ENCODE measurements around the gene ARID1B. TPM values are rescaled to one million over a fixed set of nuclear protein-coding genes. Genes with fewer than 3 reads are reported as not detected.

Gene ARID1B
- total RNA-seq, 4 donors from 2014 or later: 87.1 to 194 (median 115) TPM

DNA sequence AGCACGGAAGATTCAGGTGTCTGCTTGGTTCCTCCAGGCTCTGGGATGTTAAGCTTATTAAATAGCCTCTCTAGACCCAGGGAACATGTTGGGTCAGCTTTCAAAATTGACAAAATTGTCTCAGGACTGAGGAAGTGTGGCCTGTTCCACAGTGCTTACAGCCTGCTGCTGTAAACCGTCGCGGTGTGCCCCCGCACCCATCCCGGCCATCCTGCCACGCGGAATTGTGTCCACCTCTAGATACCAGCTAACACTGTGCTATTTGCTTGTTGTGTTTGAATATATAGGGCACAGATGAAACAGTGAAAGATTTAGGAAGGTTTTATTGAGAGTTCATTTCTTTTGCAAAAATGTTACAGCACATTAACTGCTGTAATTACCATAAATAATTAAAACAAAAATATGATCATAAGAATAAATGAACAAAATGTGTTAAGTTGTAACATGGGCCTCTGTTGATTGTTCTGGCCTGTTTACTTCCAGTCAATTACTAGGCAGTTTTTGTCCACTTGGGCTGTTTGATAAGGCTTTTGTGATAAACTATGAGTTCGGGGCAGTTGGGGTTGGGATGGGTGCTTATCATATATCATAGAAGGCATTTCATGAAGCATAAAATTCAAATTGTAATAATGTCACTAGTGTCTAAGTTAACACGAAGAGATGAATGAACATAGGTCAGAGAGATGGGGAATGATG, 77.4 kb downstream of the ARID1B start:
- DNase-seq: no peak
- H3K27ac ChIP-seq: no peak overlapping the region
- H3K4me3 ChIP-seq: no peak overlapping the region
- no peaks in the 10 kb centered on the region for H3K36me3 ChIP-seq
- intact Hi-C loops (cut with DNase I; ENCODE audit: low total_unique reads) (no loop called here), in situ Hi-C loops (cut with MboI; ENCODE audit: low pct_ligation_motif_present in 1 of 4, low pct_unique_long_range_greater_than_20kb in 1 of 4, low sequenced_read_pairs in 3 of 4) (no loop called here)
- 94 to 98% methylated on average over 5 to 10 of the region's 10 CpGs for WGBS, 2 donors (ENCODE audit: low coverage in 1 of 2)
- no peaks in the 10 kb centered on the region for H3K27me3 ChIP-seq
- peaks cover 9 to 38% (median 23%) of the 10 kb centered on the region in 4 donors for H3K4me1 ChIP-seq
- TF ChIP-seq, protein P1, sequence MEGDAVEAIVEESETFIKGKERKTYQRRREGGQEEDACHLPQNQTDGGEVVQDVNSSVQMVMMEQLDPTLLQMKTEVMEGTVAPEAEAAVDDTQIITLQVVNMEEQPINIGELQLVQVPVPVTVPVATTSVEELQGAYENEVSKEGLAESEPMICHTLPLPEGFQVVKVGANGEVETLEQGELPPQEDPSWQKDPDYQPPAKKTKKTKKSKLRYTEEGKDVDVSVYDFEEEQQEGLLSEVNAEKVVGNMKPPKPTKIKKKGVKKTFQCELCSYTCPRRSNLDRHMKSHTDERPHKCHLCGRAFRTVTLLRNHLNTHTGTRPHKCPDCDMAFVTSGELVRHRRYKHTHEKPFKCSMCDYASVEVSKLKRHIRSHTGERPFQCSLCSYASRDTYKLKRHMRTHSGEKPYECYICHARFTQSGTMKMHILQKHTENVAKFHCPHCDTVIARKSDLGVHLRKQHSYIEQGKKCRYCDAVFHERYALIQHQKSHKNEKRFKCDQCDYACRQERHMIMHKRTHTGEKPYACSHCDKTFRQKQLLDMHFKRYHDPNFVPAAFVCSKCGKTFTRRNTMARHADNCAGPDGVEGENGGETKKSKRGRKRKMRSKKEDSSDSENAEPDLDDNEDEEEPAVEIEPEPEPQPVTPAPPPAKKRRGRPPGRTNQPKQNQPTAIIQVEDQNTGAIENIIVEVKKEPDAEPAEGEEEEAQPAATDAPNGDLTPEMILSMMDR (IDR thresholded peaks at IDR 0.05): no peak
- TF ChIP-seq POLR2A (IDR thresholded peaks at IDR 0.05): no peak
- TF ChIP-seq POLR2AphosphoS5 (IDR thresholded peaks at IDR 0.05): no peak
- TF ChIP-seq EP300 (IDR thresholded peaks at IDR 0.05; ENCODE audit: low read depth): no peak
- H3K9me3 ChIP-seq: no peaks in the 10 kb centered on the region

GRCh38 chr6:156857573-156857972, 80.4 kb downstream of the ARID1B start:
- no peaks in the 10 kb centered on the region for H3K36me3 ChIP-seq
- H3K4me1 ChIP-seq: peaks cover 0 to 10% (median 7%) of the 10 kb centered on the region in 4 donors
- in situ Hi-C loops (cut with MboI; ENCODE audit: low pct_ligation_motif_present in 1 of 4, low pct_unique_long_range_greater_than_20kb in 1 of 4, low sequenced_read_pairs in 3 of 4): no loop called here
- no peak for TF ChIP-seq EP300 (IDR thresholded peaks at IDR 0.05; ENCODE audit: low read depth)
- 80 to 82% methylated on average over 1 to 2 of the region's 2 CpGs for WGBS, 2 donors (ENCODE audit: low coverage in 1 of 2)
- no peak overlapping the region for H3K4me3 ChIP-seq
- DNase-seq: no peak
- no peaks in the 10 kb centered on the region for H3K27me3 ChIP-seq
- H3K27ac ChIP-seq: no peak overlapping the region
- intact Hi-C loops (cut with DNase I; ENCODE audit: low total_unique reads): no loop called here
- no peaks in the 10 kb centered on the region for H3K9me3 ChIP-seq

DNA sequence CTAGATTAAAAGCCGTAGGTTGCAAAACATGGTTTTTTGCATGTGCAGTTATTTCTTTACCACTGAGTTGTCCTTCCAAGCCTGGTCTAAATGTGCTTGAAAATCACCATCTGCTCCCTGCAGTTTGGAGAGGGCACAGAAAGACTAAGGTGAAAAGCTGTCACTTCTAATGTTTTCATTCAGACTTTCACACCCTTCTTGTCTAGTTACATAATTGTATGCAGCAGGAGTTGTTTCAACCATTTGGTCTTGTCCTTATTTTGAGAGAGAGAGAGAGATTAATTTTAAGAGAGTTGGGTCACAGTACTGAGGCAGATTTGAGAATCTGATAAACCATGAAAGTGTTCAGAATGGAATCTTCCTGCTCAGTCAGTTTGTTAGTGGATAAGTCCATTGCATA, 82.5 kb downstream of the ARID1B start:
- intact Hi-C loops (cut with DNase I; ENCODE audit: low total_unique reads) (no loop called here), in situ Hi-C loops (cut with MboI; ENCODE audit: low pct_ligation_motif_present in 1 of 4, low pct_unique_long_range_greater_than_20kb in 1 of 4, low sequenced_read_pairs in 3 of 4) (no loop called here)
- Histone ChIP-seq H3K4me3 (no peak overlapping the region), H3K9me3 (no peaks in the 10 kb centered on the region), H3K27ac (no peak overlapping the region), H3K4me1 (peaks cover 0 to 10% (median 5%) of the 10 kb centered on the region in 4 donors), H3K36me3 (no peaks in the 10 kb centered on the region), H3K27me3 (no peaks in the 10 kb centered on the region)
- 95 to 100% methylated on average over 1 of the region's 1 CpG for WGBS, 2 donors (ENCODE audit: low coverage in 1 of 2)
- no peak for TF ChIP-seq POLR2A (IDR thresholded peaks at IDR 0.05)
- TF ChIP-seq, protein P1 (IDR thresholded peaks at IDR 0.05): no peak
- TF ChIP-seq POLR2AphosphoS5 (IDR thresholded peaks at IDR 0.05): no peak
- no peak for TF ChIP-seq EP300 (IDR thresholded peaks at IDR 0.05; ENCODE audit: low read depth)
- no peak for DNase-seq

DNA sequence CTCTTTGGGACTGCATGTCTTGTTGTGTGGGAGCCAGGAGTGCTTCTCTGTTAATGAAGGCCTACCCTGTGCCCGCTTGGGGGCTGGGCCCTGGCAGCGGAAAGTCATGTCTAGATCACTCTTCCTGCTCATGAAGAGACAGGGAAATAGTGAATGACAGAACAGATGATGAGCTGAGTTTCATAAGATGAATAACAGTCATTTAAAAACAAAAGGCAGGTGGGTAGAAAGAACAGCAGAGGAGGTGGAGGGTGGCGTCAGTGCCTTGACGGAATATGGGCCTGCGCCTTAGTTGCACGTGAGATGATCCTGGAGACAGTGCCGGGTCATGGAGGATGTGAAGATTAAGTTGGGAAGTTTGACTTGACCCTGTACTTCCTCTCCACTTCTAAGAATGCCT, 85.5 kb downstream of the ARID1B start:
- Histone ChIP-seq H3K27ac (no peak overlapping the region), H3K4me1 (peaks cover 6 to 25% (median 12%) of the 10 kb centered on the region in 4 donors), H3K27me3 (no peaks in the 10 kb centered on the region), H3K36me3 (no peaks in the 10 kb centered on the region), H3K4me3 (no peak overlapping the region), H3K9me3 (no peaks in the 10 kb centered on the region)
- WGBS, 2 donors (ENCODE audit: low coverage in 1 of 2): 86 to 89% methylated on average over 6 to 7 of the region's 7 CpGs
- DNase-seq: no peak
- in situ Hi-C loops (cut with MboI; ENCODE audit: low pct_ligation_motif_present in 1 of 4, low pct_unique_long_range_greater_than_20kb in 1 of 4, low sequenced_read_pairs in 3 of 4): no loop called here
- intact Hi-C loops (cut with DNase I; ENCODE audit: low total_unique reads): no loop called here
- TF ChIP-seq POLR2AphosphoS5 (IDR thresholded peaks at IDR 0.05) (no peak), EP300 (IDR thresholded peaks at IDR 0.05; ENCODE audit: low read depth) (no peak), POLR2A (IDR thresholded peaks at IDR 0.05) (no peak)
- TF ChIP-seq, protein P1 (IDR thresholded peaks at IDR 0.05): no peak

DNA sequence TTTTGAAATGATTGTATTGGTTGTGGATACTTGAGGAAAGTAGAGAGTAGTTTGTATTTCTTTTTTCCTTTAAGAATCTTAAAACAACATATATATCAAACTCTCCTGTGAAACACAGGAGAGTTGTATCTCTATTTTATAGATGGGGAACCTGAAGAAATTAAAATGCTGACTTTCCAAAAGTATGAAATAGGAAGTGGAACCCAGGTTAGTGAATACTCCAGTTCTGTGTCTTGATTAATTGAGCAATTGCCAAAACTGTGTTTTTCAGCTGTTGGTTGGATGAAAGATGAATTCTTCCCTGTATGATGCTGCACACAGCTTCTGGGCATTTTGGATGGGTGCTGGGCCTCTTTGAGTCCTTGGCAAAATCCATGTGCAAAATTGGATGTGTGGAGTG, 86.3 kb downstream of the ARID1B start:
- in situ Hi-C loops (cut with MboI; ENCODE audit: low pct_ligation_motif_present in 1 of 4, low pct_unique_long_range_greater_than_20kb in 1 of 4, low sequenced_read_pairs in 3 of 4) (no loop called here), intact Hi-C loops (cut with DNase I; ENCODE audit: low total_unique reads) (no loop called here)
- peaks cover 6 to 25% (median 12%) of the 10 kb centered on the region in 4 donors for H3K4me1 ChIP-seq
- H3K27ac ChIP-seq: no peak overlapping the region
- no peaks in the 10 kb centered on the region for H3K36me3 ChIP-seq
- H3K9me3 ChIP-seq: no peaks in the 10 kb centered on the region
- TF ChIP-seq EP300 (IDR thresholded peaks at IDR 0.05; ENCODE audit: low read depth): no peak
- TF ChIP-seq, protein P1 (IDR thresholded peaks at IDR 0.05): no peak
- TF ChIP-seq POLR2A (IDR thresholded peaks at IDR 0.05): no peak
- TF ChIP-seq POLR2AphosphoS5 (IDR thresholded peaks at IDR 0.05): no peak
- H3K27me3 ChIP-seq: no peaks in the 10 kb centered on the region
- no peak overlapping the region for H3K4me3 ChIP-seq
- no peak for DNase-seq

Measured in transverse colon (tissue), 4 donors.